A549 (cell line): ENCODE measurements around the gene CASP1. TPM values are rescaled to one million over a fixed set of nuclear protein-coding genes. Genes with fewer than 3 reads are reported as not detected.

Experiments used
- ATAC-seq, 2 experiments: fragments of 200-7000 bp in 1 of 2; fragments of >200 bp in 1 of 2; cut with Nextera tagmentation in 1 of 2; cut with Tn5 transposase in 1 of 2; 3 replicates each; pipeline versions ENCODE4 v1.8.0 to v1.9.1; 2018 to 2020; ENCODE audit warnings: mild to moderate bottlenecking in 1 of 2, moderate library complexity in 1 of 2
- CTCF ChIA-PET: fragments of 300-600 bp; sonication (Branson Sonifier 250); formaldehyde crosslinking; extraction: SDS; loops from one replicate; lab custom pipeline; 2021; ENCODE audit warnings: antibody characterized with exemption, inconsistent platforms; lab: Yijun Ruan, JAX
- POLR2A ChIA-PET: fragments of 350-600 bp; formaldehyde crosslinking; extraction: SDS; loops from one replicate; lab custom pipeline; 2021; ENCODE audit warnings: antibody characterized with exemption, inconsistent platforms; lab: Yijun Ruan, JAX
- DNase-seq, 2 experiments: peaks; one replicate each; pipeline versions ENCODE4 v3.0.0 to v3.0.0-alpha.2; 2011 to 2016; ENCODE audit warnings: low read depth in 1 of 2, low spot score in 1 of 2
- FAIRE-seq: peaks from 2 replicates; lab custom pipeline; 2011; peaks lifted over from hg19 to GRCh38; lab: Jason Lieb, UNC
- H3K27ac ChIP-seq, 2 experiments: fragments of >200 bp; sonication (Bioruptor Twin); formaldehyde crosslinking; 3 replicates each; pipeline ENCODE4 v1.5.1; 2016 to 2017
- H3K4me1 ChIP-seq: fragments of >200 bp; sonication (Bioruptor Twin); formaldehyde crosslinking; 3 replicates; pipeline ENCODE4 v1.6.1; 2016
- H3K4me2 ChIP-seq: fragments of >200 bp; sonication (Bioruptor Twin); formaldehyde crosslinking; 3 replicates; pipeline ENCODE4 v1.6.1; 2016
- H3K4me3 ChIP-seq: fragments of >200 bp; sonication (Bioruptor Twin); formaldehyde crosslinking; 3 replicates; pipeline ENCODE4 v1.5.1; 2016
- H3K9me3 ChIP-seq: fragments of >200 bp; sonication (Bioruptor Twin); formaldehyde crosslinking; 3 replicates; pipeline ENCODE4 v1.6.1; 2016
- ATOH8 ChIP-seq: fragments of 250-450 bp; sonication (Bioruptor Pico); IDR thresholded peaks from 2 replicates; pipeline ENCODE4 v1.5.0; 2020; ENCODE audit warnings: low read depth, mild to moderate bottlenecking, moderate library complexity
- CHD4 ChIP-seq: fragments of 200-600 bp; sonication (generic); IDR thresholded peaks from 2 replicates; pipeline ENCODE4 v1.6.1; 2016; ENCODE audit warnings: antibody characterized with exemption, mild to moderate bottlenecking, borderline replicate concordance
- CTCF ChIP-seq: fragments of >200 bp; sonication (Bioruptor Twin); formaldehyde crosslinking; IDR thresholded peaks from 3 replicates; pipeline ENCODE4 v1.5.1; 2016
- FOSB ChIP-seq: fragments of 250-450 bp; sonication (Bioruptor Pico); IDR thresholded peaks from 2 replicates; pipeline ENCODE4 v1.5.0; 2020; ENCODE audit warnings: mild to moderate bottlenecking, moderate library complexity
- HOXB5 ChIP-seq: fragments of 250-450 bp; sonication (Bioruptor Pico); IDR thresholded peaks from 2 replicates; pipeline ENCODE4 v1.5.0; 2020; ENCODE audit warnings: mild to moderate bottlenecking, moderate library complexity
- KDM1A ChIP-seq: fragments of 200-600 bp; sonication (generic); IDR thresholded peaks from 2 replicates; pipeline ENCODE4 v1.6.1; 2016; ENCODE audit warnings: low read depth, mild to moderate bottlenecking
- KDM5A ChIP-seq: fragments of 200-600 bp; sonication (generic); IDR thresholded peaks from 2 replicates; pipeline ENCODE4 v1.6.1; 2016; ENCODE audit warnings: antibody characterized with exemption, mild to moderate bottlenecking
- MAX ChIP-seq: IDR thresholded peaks from 2 replicates; pipeline ENCODE4 v1.6.1; 2012
- NR3C1 ChIP-seq: fragments of >200 bp; sonication (Bioruptor Twin); formaldehyde crosslinking; IDR thresholded peaks from 3 replicates; pipeline ENCODE4 v1.6.1; 2017
- PBX3 ChIP-seq: IDR thresholded peaks from 2 replicates; pipeline ENCODE4 v1.6.1; 2012
- REST ChIP-seq: fragments of 200-600 bp; sonication (generic); IDR thresholded peaks from 2 replicates; pipeline ENCODE4 v1.6.1; 2016; ENCODE audit warnings: antibody characterized with exemption, mild to moderate bottlenecking, moderate library complexity
- RFX5 ChIP-seq: fragments of 450-650 bp; IDR thresholded peaks from 2 replicates; pipeline ENCODE4 v1.7.1; 2014; ENCODE audit warnings: antibody characterized with exemption, mild to moderate bottlenecking, moderate library complexity
- RNF2 ChIP-seq: fragments of 200-600 bp; sonication (generic); IDR thresholded peaks from 2 replicates; pipeline ENCODE4 v1.6.1; 2016; ENCODE audit warnings: low read depth, mild to moderate bottlenecking, antibody characterized with exemption, moderate library complexity, borderline replicate concordance
- SMC3 ChIP-seq: fragments of >200 bp; sonication (Bioruptor Twin); formaldehyde crosslinking; IDR thresholded peaks from 3 replicates; pipeline ENCODE4 v1.6.1; 2018; ENCODE audit warnings: inconsistent platforms
- TFCP2L1 ChIP-seq: fragments of 250-450 bp; sonication (Bioruptor Pico); IDR thresholded peaks from 2 replicates; pipeline ENCODE4 v1.5.0; 2021; ENCODE audit warnings: mild to moderate bottlenecking
- ZFP36 ChIP-seq: fragments of 450-650 bp; IDR thresholded peaks from 2 replicates; pipeline ENCODE4 v1.6.1; 2014; ENCODE audit warnings: borderline replicate concordance; ENCODE audit not compliant: partially characterized antibody
- WGBS: methylation state at CpG from one replicate; pipeline ENCODE4 v1.1.6; 2017; ENCODE audit errors: missing lambda C conversion rate; 5-methylcytosine and 5-hydroxymethylcytosine counted together
- polyA plus RNA-seq, 4 experiments: library from polyadenylated mRNA; depleted of rRNA in 3 of 4; stranded (reverse); fragments of >200 nt; fragmentation: RNase III in 1 of 4; extraction: RNeasy Plus Mini Kit Qiagen cat#74134 plus additional on column Dnase treatment in 1 of 4; gene quantifications; 2 replicates in 3 of 4; 3 replicates in 1 of 4; pipeline ENCODE4 v1.2.3, GENCODE V29; 2011 to 2017

The CASP1 gene
- polyA plus RNA-seq, 2 of the 4 experiments (the other 2 are of a cell fraction), result 0.06 to 0.15 TPM

GRCh38 chr11:105000167-105000566, 34.8 kb downstream of the CASP1 start:
- no peak overlapping the region for H3K4me3 ChIP-seq
- no peaks in the 10 kb centered on the region for H3K9me3 ChIP-seq
- H3K27ac ChIP-seq, result no peak overlapping the region
- no peak overlapping the region for H3K4me2 ChIP-seq
- CTCF ChIA-PET, result no interaction called here
- ATAC-seq (peak in 1 of 2 experiments; percentile 53; a peak in 3 of 6 replicates), FAIRE-seq (no peak), DNase-seq (peak in 1 of 2 experiments; percentile 31)
- 0 out of 3 replicates have a peak, but pooled peaks cover 8% of the 10 kb centered on the region for H3K4me1 ChIP-seq
- WGBS, result 72% methylated on average over 5 of the region's 5 CpGs
- POLR2A ChIA-PET, result no interaction called here
- TF ChIP-seq MAX (no peak), RFX5 (no peak), RNF2 (no peak), REST (no peak), TFCP2L1 (CRISPR knock-in tag) (no peak)

GRCh38 chr11:104999721-105000120, 35.2 kb downstream of the CASP1 start:
- POLR2A ChIA-PET, result no interaction called here
- no peak for ATAC-seq

More at GRCh38 chr11:104999721-105000120, 35.2 kb downstream of the CASP1 start:
- Histone ChIP-seq H3K27ac (no peak overlapping the region), H3K4me3 (no peak overlapping the region), H3K4me2 (no peak overlapping the region), H3K4me1 (0 out of 3 replicates have a peak, but pooled peaks cover 4% of the 10 kb centered on the region), H3K9me3 (no peaks in the 10 kb centered on the region)
- CTCF ChIA-PET, result interaction anchor here (0.6 kb wide), 1 partner anchor 323 kb away, joined by 4 read pairs; no protein-coding TSS in a partner anchor
- TF ChIP-seq SMC3 (no peak), HOXB5 (CRISPR knock-in tag) (no peak), KDM5A (no peak), CTCF (no peak), CHD4 (no peak), ATOH8 (CRISPR knock-in tag) (no peak), NR3C1 (no peak), FOSB (no peak), ZFP36 (no peak), KDM1A (no peak), REST (no peak), MAX (no peak), PBX3 (no peak)
- FAIRE-seq, result no peak
- no peak for DNase-seq
- WGBS, result 30% methylated on average over 1 of the region's 1 CpG
